NCI-H2171 (cell line): ENCODE data around the gene KANK3.
"Not testable (repeated sequence)": the region's sequence is repeated elsewhere in the genome, so short reads cannot be mapped to it uniquely, and the experiment has no call there.

Experiments used
- DNase-seq: peaks from one replicate; lab custom pipeline; 2025; lab: John Stamatoyannopoulos, UW

Gene KANK3

GRCh38 chr19:8370176-8371010 is 27.3 kb upstream of the KANK3 start:
- DNase-seq, result no peak

GRCh38 chr19:8367327-8368001 is 24.4 kb upstream of the KANK3 start:
- DNase-seq, result peak; percentile 68

GRCh38 chr19:8366961-8367326 is 23.9 kb upstream of the KANK3 start:
- DNase-seq, result no peak

GRCh38 chr19:8366121-8366581 is 23.1 kb upstream of the KANK3 start:
- DNase-seq, result no peak

DNA sequence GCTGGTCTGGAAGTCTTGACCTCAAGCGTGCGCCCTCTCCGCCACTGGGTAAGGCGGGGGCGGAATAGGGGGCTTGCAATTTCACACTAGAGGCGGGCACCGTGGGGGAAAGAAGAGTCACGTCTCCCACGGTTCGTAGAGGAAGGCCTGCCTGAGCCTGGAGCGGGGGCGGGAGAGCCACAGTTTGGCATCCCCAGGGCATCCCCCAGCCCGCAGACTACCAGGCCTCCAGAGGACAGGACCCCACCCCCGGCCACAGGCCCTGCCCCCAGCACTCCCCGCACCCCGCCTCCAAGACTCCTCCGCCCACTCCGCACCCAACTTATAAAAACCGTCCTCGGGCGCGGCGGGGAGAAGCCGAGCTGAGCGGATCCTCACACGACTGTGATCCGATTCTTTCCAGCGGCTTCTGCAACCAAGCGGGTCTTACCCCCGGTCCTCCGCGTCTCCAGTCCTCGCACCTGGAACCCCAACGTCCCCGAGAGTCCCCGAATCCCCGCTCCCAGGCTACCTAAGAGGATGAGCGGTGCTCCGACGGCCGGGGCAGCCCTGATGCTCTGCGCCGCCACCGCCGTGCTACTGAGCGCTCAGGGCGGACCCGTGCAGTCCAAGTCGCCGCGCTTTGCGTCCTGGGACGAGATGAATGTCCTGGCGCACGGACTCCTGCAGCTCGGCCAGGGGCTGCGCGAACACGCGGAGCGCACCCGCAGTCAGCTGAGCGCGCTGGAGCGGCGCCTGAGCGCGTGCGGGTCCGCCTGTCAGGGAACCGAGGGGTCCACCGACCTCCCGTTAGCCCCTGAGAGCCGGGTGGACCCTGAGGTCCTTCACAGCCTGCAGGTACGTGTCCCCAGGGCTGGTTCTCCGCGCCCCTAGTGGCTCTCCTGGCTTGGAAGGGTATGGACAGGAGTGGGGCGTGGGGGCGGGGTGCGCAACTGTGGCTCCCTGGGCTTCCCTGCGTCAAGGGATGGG is 21.0 kb upstream of the KANK3 start, which contains the start of gene ANGPTL4:
Gene ANGPTL4, plus strand, starts transcription at position 353 of the 969 bp plus-strand sequence. Its CDS starts 167 bp downstream, at position 520.
- DNase-seq, result no peak

GRCh38 chr19:8361921-8362793 is 19.1 kb upstream of the KANK3 start:
- DNase-seq, result no peak

GRCh38 chr19:8360196-8360595 is 17.1 kb upstream of the KANK3 start:
- DNase-seq, result no peak

GRCh38 chr19:8358948-8359347 is 15.9 kb upstream of the KANK3 start:
- no peak for DNase-seq

DNA sequence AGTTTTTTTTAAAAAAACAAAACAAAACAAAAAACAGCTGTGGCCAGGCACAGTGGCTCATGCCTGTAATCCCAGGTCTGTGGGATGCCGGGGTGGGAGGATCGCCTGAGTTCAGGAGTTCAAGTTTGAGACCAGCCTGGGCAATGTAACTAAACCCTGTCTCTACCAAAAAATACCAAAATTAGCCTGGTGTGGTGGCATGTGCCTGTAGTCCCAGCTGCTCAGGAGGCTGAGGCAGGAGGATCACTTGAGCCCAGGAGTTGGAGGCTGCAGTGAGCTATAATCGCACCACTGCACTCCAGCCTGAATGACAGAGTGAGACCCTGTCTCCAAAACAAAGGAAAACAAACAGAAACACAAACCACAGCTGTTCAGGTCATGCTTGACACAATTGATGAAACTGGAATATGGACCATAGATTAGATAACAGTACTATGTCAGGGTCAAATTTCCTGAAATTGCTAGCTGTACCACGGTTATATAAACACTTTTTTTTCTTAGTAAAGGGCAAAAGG is 14.0 kb upstream of the KANK3 start:
- no peak for DNase-seq

DNA sequence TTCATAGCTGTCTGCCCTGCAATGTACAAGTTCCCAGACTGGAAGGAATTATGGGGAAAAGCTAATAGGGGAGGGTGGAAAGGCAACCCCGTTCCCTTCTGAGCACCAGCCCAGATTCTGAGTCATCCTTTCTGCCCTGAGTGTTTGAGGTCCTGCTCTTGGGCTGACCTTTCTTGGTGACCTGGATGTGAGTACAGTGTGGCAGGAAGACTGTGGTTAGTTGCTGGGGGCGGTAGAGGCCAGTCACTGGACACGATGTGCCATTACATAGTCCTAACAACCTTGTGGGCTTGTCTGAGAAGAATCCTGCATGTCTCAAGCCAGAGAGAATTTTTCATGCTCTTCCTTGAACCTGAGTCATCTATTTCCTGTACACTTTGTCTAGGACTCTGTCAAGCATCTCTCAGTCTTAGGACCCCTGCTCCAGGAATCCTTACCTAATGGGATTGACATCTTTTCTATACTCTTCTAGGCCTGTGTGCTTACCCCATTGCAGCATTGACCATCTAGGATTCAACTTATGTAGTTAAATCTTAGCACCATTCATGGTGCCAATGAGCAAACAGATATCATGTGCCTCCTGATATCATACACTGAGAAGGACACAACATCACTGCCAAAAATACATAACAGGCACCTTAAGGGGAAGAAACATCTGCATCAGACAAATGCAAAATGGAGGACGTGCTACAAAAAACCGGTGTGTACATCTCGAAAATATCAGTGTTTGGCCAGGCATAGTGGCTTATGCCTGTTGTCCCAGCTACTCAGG is 12.8 kb upstream of the KANK3 start:
- no peak for DNase-seq

DNA sequence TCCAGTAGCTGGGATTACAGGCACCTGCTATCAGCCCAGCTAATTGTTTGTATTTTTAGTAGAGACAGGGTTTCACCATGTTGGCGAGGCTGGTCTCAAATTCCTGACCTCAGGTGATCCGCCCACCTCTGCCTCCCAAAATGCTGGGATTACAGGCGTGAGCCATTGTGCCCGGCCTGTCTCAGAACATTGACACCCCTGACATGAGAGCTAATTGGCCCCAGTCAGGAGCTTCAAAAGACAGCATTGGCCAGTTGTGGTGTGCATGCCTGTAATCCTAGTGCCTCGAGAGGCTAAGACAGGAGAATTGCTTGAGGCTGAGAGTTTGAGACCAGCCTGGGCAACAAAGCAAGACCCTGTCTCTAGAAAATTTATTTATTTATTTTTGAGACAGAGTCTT is 9.8 kb upstream of the KANK3 start:
- DNase-seq, result not testable (repeated sequence)

GRCh38 chr19:8352134-8352827 is 9.2 kb upstream of the KANK3 start:
- DNase-seq, result peak; percentile 16

GRCh38 chr19:8349629-8350372 is 6.7 kb upstream of the KANK3 start:
- not testable (repeated sequence) for DNase-seq

DNA sequence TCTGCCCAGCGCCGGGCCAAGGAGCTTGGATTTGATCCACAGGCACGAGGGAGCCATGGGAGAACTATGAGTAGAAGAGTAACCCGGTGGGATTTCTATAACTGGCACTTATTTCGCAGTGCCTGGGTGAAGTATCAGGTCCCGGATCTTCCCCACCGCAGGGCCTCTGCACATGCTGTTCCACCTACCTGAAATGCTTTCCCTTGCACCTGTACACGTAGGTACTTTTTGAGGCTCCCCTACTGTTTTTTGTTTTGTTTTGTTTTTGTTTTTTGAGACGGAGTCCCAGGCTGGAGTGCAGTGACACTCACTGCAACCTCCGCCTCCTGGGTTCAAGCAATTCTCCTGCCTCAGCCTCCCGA is 402 bp upstream of the KANK3 start:
- DNase-seq, result no peak

DNA sequence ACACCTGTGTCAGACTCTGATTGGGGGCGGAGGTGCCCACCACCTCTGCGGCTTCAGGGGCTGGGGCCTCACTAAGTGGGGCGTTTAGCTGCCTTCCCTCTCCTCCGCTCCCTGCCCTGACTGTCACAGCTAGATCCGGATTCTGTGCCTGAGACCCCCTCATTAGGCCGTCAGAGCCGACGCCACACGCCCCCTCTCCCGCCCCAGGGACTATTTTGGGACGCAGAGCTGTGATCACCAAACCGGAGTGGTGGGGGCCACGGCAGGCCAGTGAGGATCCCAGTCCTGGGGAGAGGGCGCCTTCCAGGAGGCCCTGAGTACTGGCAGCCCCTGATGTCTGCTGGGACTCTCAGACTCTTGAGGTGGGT is 762 bp downstream of the KANK3 start:
- no peak for DNase-seq

DNA sequence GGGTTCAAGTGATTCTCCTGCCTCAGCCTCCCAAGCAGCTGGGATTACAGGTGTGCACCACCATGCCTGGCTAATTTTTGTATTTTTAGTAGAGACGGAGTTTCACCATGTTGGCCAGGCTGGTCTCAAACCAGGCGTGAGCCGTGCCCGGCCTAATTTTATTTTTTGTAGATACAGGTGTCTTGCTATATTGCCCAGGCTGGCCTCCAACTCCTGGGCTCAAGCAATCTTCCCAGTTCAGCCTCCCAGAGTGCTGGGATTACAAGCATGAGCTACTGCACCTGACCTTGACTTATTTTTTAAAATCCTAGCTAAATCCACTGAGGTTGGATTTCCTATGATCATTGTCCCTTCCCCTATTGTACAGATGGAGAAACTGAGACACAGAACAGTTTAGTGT is 1.6 kb downstream of the KANK3 start:
- not testable (repeated sequence) for DNase-seq

GRCh38 chr19:8340341-8341096 is 2.5 kb downstream of the KANK3 start:
- no peak for DNase-seq

DNA sequence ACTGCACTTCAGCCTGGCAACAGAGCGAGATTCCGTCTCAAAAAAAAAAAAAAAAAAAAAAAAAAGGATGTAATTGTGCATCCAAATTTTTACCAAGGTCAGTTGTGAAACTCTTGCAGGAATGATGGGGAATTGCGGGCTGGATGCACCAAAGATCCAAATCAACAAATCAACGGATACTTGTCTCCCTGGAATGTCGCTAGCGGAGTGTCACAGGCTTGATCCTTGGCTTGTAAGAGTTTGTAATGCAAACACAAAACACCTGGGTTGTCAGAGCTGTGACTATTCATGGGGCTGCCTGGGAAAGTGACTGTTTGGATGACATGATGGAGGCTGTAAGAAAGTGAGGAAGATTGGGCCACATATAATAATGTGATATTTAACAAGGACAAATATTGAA is 4.2 kb downstream of the KANK3 start:
- no peak for DNase-seq
